AG09319 (cell line): ENCODE measurements around the gene TTC39C.

Experiments used
- DNase-seq: peaks from one replicate; pipeline ENCODE4 v3.0.0-alpha.2; 2010; ENCODE audit warnings: low read depth; ENCODE audit errors: extremely low read depth
- CTCF ChIP-seq: IDR thresholded peaks from 2 replicates; pipeline ENCODE4 v1.5.1; 2011; ENCODE audit warnings: low read depth, mild to moderate bottlenecking, inconsistent platforms, low read length, moderate library complexity

TTC39C gene

GRCh38 chr18:24051031-24051947 is 36.7 kb downstream of the TTC39C start:
- DNase-seq, result no peak
- no peak for TF ChIP-seq CTCF

GRCh38 chr18:24052053-24052452 is 37.5 kb downstream of the TTC39C start:
- DNase-seq, result no peak
- TF ChIP-seq CTCF, result no peak

- no peak for TF ChIP-seq CTCF
- DNase-seq, result no peak
Observed at GRCh38 chr18:24053211-24053610, 38.7 kb downstream of the TTC39C start.

GRCh38 chr18:24054130-24054529 is 39.6 kb downstream of the TTC39C start:
- no peak for DNase-seq
- TF ChIP-seq CTCF, result no peak

- no peak for TF ChIP-seq CTCF
- no peak for DNase-seq
Observed at GRCh38 chr18:24055009-24055804, 40.7 kb downstream of the TTC39C start.

GRCh38 chr18:24055878-24056277 is 41.3 kb downstream of the TTC39C start:
- no peak for TF ChIP-seq CTCF
- DNase-seq, result no peak

GRCh38 chr18:24056506-24056905 is 42.0 kb downstream of the TTC39C start:
- DNase-seq, result no peak
- TF ChIP-seq CTCF, result no peak
